8988T (cell line): Measurements from ENCODE around the gene FAHD2A.
"Not testable (repeated sequence)": the region's sequence is repeated elsewhere in the genome, so short reads cannot be mapped to it uniquely, and the experiment has no call there.

Experiments
- DNase-seq: peaks from one replicate; pipeline ENCODE4 v3.0.0; 2011

The FAHD2A gene

GRCh38 chr2:95402370-95403203 lies at the start of gene FAHD2A:
FAHD2A (plus strand) TSS chr2:95402708; CDS start chr2:95405559, 2,851 bp downstream.
- peak; percentile 96 for DNase-seq

- DNase-seq: no peak
Measured at GRCh38 chr2:95353055-95353575, 49.4 kb upstream of the FAHD2A start.

GRCh38 chr2:95353613-95354468 lies 48.7 kb upstream of the FAHD2A start:
- no peak for DNase-seq

GRCh38 chr2:95354469-95354901 lies 48.0 kb upstream of the FAHD2A start:
- DNase-seq: no peak

GRCh38 chr2:95354925-95355324 lies 47.6 kb upstream of the FAHD2A start:
- no peak for DNase-seq

- not testable (repeated sequence) for DNase-seq
Measured at GRCh38 chr2:95355486-95355885, 47.0 kb upstream of the FAHD2A start.

GRCh38 chr2:95356821-95357700 lies 45.4 kb upstream of the FAHD2A start:
- DNase-seq: no peak

- DNase-seq: no peak
Measured at GRCh38 chr2:95357717-95358280, 44.7 kb upstream of the FAHD2A start.

GRCh38 chr2:95359031-95359430 lies 43.5 kb upstream of the FAHD2A start:
- DNase-seq: no peak

GRCh38 chr2:95359501-95359930 lies 43.0 kb upstream of the FAHD2A start:
- no peak for DNase-seq

- DNase-seq: no peak
Measured at GRCh38 chr2:95361216-95361980, 41.1 kb upstream of the FAHD2A start.

- no peak for DNase-seq
Measured at GRCh38 chr2:95362486-95362885, 40.0 kb upstream of the FAHD2A start.

GRCh38 chr2:95366514-95366913 lies 36.0 kb upstream of the FAHD2A start:
- no peak for DNase-seq

GRCh38 chr2:95372216-95372829 lies 30.2 kb upstream of the FAHD2A start:
- DNase-seq: no peak

- no peak for DNase-seq
Measured at GRCh38 chr2:95372845-95373244, 29.7 kb upstream of the FAHD2A start.

GRCh38 chr2:95374029-95374428 lies 28.5 kb upstream of the FAHD2A start:
- DNase-seq: no peak

- no peak for DNase-seq
Measured at GRCh38 chr2:95374451-95374920, 28.0 kb upstream of the FAHD2A start.

- no peak for DNase-seq
Measured at GRCh38 chr2:95374921-95375471, 27.5 kb upstream of the FAHD2A start.

- DNase-seq: no peak
Measured at GRCh38 chr2:95375532-95376150, 26.9 kb upstream of the FAHD2A start.
